Right cardiac atrium (tissue), 5 donors: ENCODE measurements around the gene FAM237B. TPM values are rescaled to one million over a fixed set of nuclear protein-coding genes. Genes with fewer than 3 reads are reported as not detected.

ENCODE experiments used
- ATAC-seq, 2 donors: fragments of 200-7000 bp; cut with Tn5 transposase; one replicate each; pipeline versions ENCODE4 v1.8.0 to v1.9.1; 2020; ENCODE audit warnings: moderate library complexity in 2 of 2, mild to moderate bottlenecking in 1 of 2
- DNase-seq, 3 donors: peaks; one replicate each; pipeline ENCODE4 v3.0.0-alpha.2; 2020
- H3K27ac ChIP-seq: one replicate; pipeline ENCODE4 v1.5.1; 2013; ENCODE audit warnings: mild to moderate bottlenecking, low read length, control low read depth, moderate library complexity
- H3K27me3 ChIP-seq: one replicate; pipeline ENCODE4 v1.6.1; 2013; ENCODE audit not compliant: control insufficient read depth, insufficient read depth
- H3K4me1 ChIP-seq: one replicate; pipeline ENCODE4 v1.6.1; 2013; ENCODE audit warnings: low read length; ENCODE audit not compliant: control insufficient read depth, insufficient read depth
- H3K4me3 ChIP-seq: one replicate; pipeline ENCODE4 v1.5.1; 2013; ENCODE audit warnings: low read length, control low read depth
- H3K9me3 ChIP-seq: one replicate; pipeline ENCODE4 v1.6.1; 2013; ENCODE audit warnings: low read length; ENCODE audit not compliant: control insufficient read depth
- WGBS: extraction: QIAGEN DNeasy Blood & Tissue Kit; methylation state at CpG from one replicate; pipeline ENCODE4 v1.1.7; 2013; 5-methylcytosine and 5-hydroxymethylcytosine counted together
- intact Hi-C, 4 donors: fragments of 100-400 bp; cut with DNase I; formaldehyde crosslinking; loops; one replicate each; pipeline versions ENCODE4 v1.11.0 to v1.14.0; 2022 to 2023
- polyA plus RNA-seq: library from polyadenylated mRNA; stranded (reverse); fragments of 200-250 nt; gene quantifications from one replicate; pipeline ENCODE4 v1.2.3, GENCODE V29; 2013
- total RNA-seq, 4 donors: library from RNA; stranded (reverse); fragmentation: NEBNext Ultra II Directional; extraction: Animal tissue kit (Norgen Biotek cat#: 25700); gene quantifications; one replicate each; pipeline ENCODE4 v1.2.1, GENCODE V29; 2021
- donor health status: healthy with polysubstance abuse.
- donor health status: DM: no; HTN: yes; CAD: no.
- donor health status: DM: no; HTN: no; CAD: no.
- donor health status: DM: no; HTN: yes; CAD: no; lungs with severe emphysema.
- donor health status: DM: yes; HTN: yes; CAD: no.

Gene FAM237B
- total and polyA plus RNA-seq, 5 donors: not detected

- Histone ChIP-seq H3K4me1 (no peaks in the 10 kb centered on the region), H3K27me3 (no peaks in the 10 kb centered on the region), H3K27ac (no peak overlapping the region), H3K4me3 (no peak overlapping the region), H3K9me3 (no peaks in the 10 kb centered on the region)
- intact Hi-C loops: no loop called here
- DNase-seq (peak in 1 of 3 donors; percentile 63), ATAC-seq (no peak)
- 94% methylated on average over 48 of the region's 48 CpGs for WGBS
These were observed 13.2 kb upstream of the FAM237B start for GRCh38 chr7:90334193-90334843.

- H3K27me3 ChIP-seq: no peaks in the 10 kb centered on the region
- DNase-seq: no peak
- H3K27ac ChIP-seq: no peak overlapping the region
- ATAC-seq: no peak
- WGBS: 20% methylated on average over 1 of the region's 1 CpG
- H3K4me3 ChIP-seq: no peak overlapping the region
- H3K9me3 ChIP-seq: no peaks in the 10 kb centered on the region
- intact Hi-C loops: no loop called here
- no peaks in the 10 kb centered on the region for H3K4me1 ChIP-seq
These were observed 5.4 kb upstream of the FAM237B start for GRCh38 chr7:90326500-90326899.

DNA sequence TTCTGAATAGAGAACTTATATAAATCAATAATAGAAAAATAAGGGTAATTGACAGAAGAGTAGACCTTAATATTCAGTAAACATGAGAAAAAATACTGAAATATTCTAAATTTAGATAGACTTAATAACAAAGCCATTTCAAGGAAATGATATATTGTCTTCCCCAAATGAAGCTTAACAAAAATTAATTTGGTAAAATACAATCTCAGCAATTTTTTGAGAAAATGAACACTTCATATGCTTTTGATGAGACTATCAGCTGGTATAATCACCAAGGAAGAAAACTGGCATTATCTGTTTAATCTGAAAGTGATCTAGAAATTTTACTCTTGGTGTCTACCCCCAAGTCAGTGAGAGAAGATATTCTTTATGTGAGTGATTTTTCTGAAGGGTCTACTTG, 1.7 kb upstream of the FAM237B start:
- no peaks in the 10 kb centered on the region for H3K9me3 ChIP-seq
- no peaks in the 10 kb centered on the region for H3K4me1 ChIP-seq
- no peaks in the 10 kb centered on the region for H3K27me3 ChIP-seq
- no peak overlapping the region for H3K4me3 ChIP-seq
- H3K27ac ChIP-seq: no peak overlapping the region
- ATAC-seq: no peak
- DNase-seq: no peak
- intact Hi-C loops: no loop called here

DNA sequence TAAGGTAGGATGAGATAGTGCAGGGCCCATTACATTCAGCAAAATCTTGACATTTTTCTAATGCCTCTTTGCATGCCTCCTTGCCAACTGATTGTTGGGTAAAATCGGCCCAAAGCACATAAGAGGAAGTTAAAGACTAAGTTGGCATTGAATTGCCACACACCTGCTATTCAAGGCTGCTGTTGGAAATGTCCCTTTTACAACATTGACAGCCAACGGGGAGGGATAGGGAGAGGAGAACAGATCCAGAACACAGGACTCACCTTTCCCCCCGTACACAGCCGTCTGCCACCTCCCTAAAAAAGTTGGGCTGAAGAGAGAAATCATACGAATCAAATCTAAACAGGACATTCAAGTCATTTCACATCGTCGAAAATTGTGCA, 695 bp downstream of the FAM237B start:
- intact Hi-C loops: no loop called here
- no peak overlapping the region for H3K4me3 ChIP-seq
- no peaks in the 10 kb centered on the region for H3K27me3 ChIP-seq
- H3K27ac ChIP-seq: no peak overlapping the region
- H3K4me1 ChIP-seq: no peaks in the 10 kb centered on the region
- WGBS: 35% methylated on average over 7 of the region's 7 CpGs
- ATAC-seq (no peak), DNase-seq (no peak)
- no peaks in the 10 kb centered on the region for H3K9me3 ChIP-seq

DNA sequence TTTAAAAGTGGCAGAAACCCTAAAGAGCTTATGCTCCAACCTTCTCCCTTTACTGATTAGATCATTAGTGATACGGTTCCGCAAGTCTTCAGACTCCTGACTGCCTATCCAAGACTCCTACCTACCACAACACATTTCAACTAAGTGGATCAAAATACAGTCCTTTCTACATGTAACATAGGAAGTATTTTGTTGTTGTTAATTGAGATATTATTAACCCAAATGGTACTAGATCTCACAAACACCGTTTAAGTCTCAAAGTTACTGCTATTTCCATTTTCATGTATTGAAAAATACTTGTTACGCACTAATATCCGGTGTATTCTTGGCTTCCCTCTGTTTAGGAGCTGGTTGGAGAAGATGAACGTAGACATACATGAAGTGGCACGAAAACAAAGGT, 1.1 kb downstream of the FAM237B start:
- H3K9me3 ChIP-seq: no peaks in the 10 kb centered on the region
- intact Hi-C loops: no loop called here
- H3K27ac ChIP-seq: no peak overlapping the region
- DNase-seq (no peak), ATAC-seq (no peak)
- no peaks in the 10 kb centered on the region for H3K4me1 ChIP-seq
- H3K27me3 ChIP-seq: no peaks in the 10 kb centered on the region
- 80% methylated on average over 7 of the region's 7 CpGs for WGBS
- no peak overlapping the region for H3K4me3 ChIP-seq

GRCh38 chr7:90313907-90314306, 7.2 kb downstream of the FAM237B start:
- ATAC-seq (no peak), DNase-seq (no peak)
- Histone ChIP-seq H3K9me3 (no peaks in the 10 kb centered on the region), H3K27me3 (no peaks in the 10 kb centered on the region), H3K4me3 (no peak overlapping the region), H3K27ac (no peak overlapping the region), H3K4me1 (no peaks in the 10 kb centered on the region)
- 71% methylated on average over 4 of the region's 4 CpGs for WGBS
- intact Hi-C loops: loop anchor here in 1 of 4 donors (10.0 kb wide), 1 partner anchor 111 kb away; no protein-coding TSS in a partner anchor

- Histone ChIP-seq H3K9me3 (no peaks in the 10 kb centered on the region), H3K4me3 (no peak overlapping the region), H3K27me3 (no peaks in the 10 kb centered on the region), H3K4me1 (no peaks in the 10 kb centered on the region), H3K27ac (no peak overlapping the region)
- no peak for DNase-seq
- ATAC-seq: no peak
- intact Hi-C loops: loop anchor here in 1 of 4 donors (10.0 kb wide), 1 partner anchor 112 kb away; no protein-coding TSS in a partner anchor
- 89% methylated on average over 2 of the region's 2 CpGs for WGBS
These were observed 8.4 kb downstream of the FAM237B start for GRCh38 chr7:90312745-90313144.

DNA sequence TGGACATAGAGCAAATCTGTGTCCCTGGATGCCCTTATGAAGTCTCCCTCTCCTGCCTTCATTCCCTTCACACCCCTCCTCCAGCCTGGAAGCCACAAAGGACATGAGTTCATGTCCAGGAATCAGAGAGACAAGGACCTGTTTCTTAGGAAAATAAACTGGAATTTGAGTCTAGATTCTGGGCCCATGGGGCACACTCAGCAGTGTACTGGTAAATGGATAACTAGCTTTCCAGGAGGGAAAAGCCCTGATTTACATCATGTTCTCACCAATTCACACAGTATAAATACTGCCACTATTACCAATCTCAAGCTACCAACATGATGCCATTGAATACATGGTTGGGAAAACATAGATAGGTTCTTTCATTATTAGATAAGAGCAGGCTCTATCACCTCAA, 9.9 kb downstream of the FAM237B start:
- Histone ChIP-seq H3K4me1 (no peaks in the 10 kb centered on the region), H3K9me3 (no peaks in the 10 kb centered on the region), H3K4me3 (no peak overlapping the region), H3K27ac (no peak overlapping the region), H3K27me3 (no peaks in the 10 kb centered on the region)
- ATAC-seq (no peak), DNase-seq (no peak)
- intact Hi-C loops: loop anchor here in 1 of 4 donors (10.0 kb wide), 1 partner anchor 114 kb away; no protein-coding TSS in a partner anchor

DNA sequence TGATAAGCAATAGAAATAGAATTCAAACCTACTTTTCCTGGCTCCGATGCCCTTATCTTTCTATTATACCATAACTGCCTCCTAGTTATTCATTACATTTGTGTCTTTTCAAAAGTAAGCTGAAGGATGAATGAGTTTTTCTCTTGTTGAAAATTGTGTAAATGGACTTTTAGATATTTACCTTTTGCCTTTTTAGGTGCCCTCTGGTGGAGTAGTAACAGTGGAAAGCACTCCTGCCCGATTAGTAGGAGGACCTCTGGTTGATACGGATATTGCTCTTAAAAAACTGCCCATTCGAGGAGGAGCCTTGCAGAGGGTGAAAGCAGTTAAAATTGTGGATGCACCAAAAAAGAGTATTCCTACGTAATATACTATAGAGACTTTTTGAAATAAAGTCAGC, 11.2 kb downstream of the FAM237B start:
- DNase-seq (no peak), ATAC-seq (no peak)
- no peaks in the 10 kb centered on the region for H3K27me3 ChIP-seq
- no peaks in the 10 kb centered on the region for H3K9me3 ChIP-seq
- H3K27ac ChIP-seq: no peak overlapping the region
- H3K4me3 ChIP-seq: no peak overlapping the region
- 80% methylated on average over 5 of the region's 5 CpGs for WGBS
- intact Hi-C loops: loop anchor here in 1 of 4 donors (10.0 kb wide), 1 partner anchor 115 kb away; no protein-coding TSS in a partner anchor
- no peaks in the 10 kb centered on the region for H3K4me1 ChIP-seq

- intact Hi-C loops: no loop called here
- Histone ChIP-seq H3K27me3 (no peaks in the 10 kb centered on the region), H3K9me3 (no peaks in the 10 kb centered on the region), H3K4me1 (no peaks in the 10 kb centered on the region), H3K4me3 (no peak overlapping the region), H3K27ac (no peak overlapping the region)
- ATAC-seq (no peak), DNase-seq (no peak)
- 94% methylated on average over 1 of the region's 1 CpG for WGBS
These were observed 17.9 kb downstream of the FAM237B start for GRCh38 chr7:90303241-90303640.

DNA sequence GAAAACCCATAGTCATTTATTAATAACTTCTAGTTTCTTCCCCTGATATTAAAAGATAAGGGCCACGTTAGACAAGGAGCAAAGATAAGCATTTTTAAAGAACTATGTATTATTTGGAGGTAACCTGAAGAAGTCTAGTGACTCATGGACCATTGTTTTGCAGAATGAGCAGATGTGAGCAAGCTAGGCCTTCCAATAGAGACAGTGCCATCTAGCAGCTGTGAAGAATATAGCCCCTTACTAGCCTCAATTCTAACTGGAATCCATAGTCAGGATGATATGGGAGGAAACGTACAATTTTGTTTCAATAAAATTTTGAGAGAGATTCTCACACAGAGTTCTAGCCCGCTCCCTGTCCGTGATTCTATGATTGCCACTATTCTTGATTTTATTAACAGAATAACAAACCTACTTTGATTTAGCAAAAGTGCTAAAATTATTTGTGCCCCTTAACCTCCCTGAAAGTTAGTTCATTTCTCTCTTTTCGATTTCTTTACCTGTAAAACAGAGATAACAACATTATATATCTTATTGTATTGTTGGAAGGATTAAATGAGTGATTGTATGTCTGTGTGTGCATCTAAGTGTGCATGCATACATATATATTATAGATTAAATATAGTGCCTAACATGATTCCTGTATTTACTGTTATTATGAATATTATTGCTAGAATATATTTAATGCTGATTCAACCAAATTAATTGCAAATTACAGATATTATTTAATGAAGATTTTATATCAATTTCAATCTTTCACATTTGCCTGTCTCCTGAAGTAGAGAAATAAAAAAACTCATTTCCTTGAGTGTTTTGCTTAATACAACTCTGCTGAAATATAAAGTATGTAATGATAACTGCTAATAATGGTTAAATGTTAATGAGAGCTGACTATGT, 22.7 kb downstream of the FAM237B start:
- 61% methylated on average over 5 of the region's 5 CpGs for WGBS
- DNase-seq (no peak), ATAC-seq (peak; percentile 81 to 84)
- H3K4me3 ChIP-seq: no peak overlapping the region
- H3K9me3 ChIP-seq: no peaks in the 10 kb centered on the region
- H3K4me1 ChIP-seq: no peaks in the 10 kb centered on the region
- intact Hi-C loops: loop anchor here in 1 of 4 donors (10.0 kb wide), 1 partner anchor 136 kb away; no protein-coding TSS in a partner anchor
- no peak overlapping the region for H3K27ac ChIP-seq
- no peaks in the 10 kb centered on the region for H3K27me3 ChIP-seq
